GM18907 (cell line): ENCODE results near the gene SPPL3.
"Not testable (repeated sequence)": the region's sequence is repeated elsewhere in the genome, so short reads cannot be mapped to it uniquely, and the experiment has no call there.

Experiments
- ATAC-seq: cut with Tn5 transposase; IDR thresholded peaks from one replicate; pipeline ENCODE4 v1.9.1; 2021; ENCODE audit warnings: mild to moderate bottlenecking, moderate library complexity; ENCODE audit not compliant: unreplicated experiment

SPPL3 gene, protein sequence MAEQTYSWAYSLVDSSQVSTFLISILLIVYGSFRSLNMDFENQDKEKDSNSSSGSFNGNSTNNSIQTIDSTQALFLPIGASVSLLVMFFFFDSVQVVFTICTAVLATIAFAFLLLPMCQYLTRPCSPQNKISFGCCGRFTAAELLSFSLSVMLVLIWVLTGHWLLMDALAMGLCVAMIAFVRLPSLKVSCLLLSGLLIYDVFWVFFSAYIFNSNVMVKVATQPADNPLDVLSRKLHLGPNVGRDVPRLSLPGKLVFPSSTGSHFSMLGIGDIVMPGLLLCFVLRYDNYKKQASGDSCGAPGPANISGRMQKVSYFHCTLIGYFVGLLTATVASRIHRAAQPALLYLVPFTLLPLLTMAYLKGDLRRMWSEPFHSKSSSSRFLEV

DNA sequence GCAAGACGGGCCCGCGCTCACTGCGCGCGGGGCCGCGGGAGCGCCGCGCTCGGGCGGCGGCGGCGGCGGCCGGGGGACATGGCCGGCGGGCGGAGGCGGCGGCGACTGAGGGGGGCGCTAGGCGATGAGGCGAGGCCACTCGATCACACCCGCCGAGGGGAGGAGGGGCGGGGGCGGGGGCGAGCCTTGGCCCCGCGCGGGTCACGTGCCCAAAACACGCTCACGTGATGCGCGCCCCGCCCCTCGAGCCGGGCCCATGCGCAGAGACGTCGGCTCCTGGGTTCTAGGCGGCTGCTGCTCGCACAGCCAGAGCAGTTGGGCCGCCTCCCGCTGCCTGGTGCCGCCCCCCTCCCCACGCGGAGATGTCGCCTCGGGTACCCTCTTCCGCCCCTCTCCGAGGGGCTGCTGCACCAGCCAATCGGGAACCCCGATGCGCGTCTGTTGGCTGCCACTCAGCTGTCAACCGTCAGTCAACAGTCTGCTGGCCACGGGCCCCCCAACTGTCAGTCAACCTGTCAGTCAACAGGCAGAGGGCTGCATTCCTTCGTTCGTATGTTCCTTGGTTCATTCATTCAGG is at the start of gene SPPL3:
Gene SPPL3 (minus strand): TSS at position 162 of the 577 bp plus-strand sequence. CDS start 491 bp downstream, outside the sequence.
- peak; percentile 72 for ATAC-seq

DNA sequence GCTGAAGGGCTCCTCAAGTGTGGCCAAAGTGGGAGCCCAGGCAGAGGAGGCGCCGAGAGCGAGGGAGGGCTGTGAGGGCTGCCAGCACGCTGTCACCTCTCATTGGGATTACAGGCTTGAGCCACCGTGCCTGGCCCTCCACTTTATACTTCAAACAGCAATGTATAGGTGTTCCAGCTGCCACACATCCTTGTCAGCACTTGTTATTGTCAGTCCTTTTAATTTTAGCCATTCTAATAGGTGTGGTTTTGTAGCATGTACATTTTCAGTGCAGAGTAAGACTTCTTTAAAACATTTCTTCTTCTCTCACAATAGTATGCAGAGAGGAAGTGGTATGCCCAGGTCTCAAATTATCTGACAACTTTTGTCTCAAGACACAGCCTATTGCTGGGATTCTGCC is 46.6 kb upstream of the SPPL3 start:
- ATAC-seq: no peak

DNA sequence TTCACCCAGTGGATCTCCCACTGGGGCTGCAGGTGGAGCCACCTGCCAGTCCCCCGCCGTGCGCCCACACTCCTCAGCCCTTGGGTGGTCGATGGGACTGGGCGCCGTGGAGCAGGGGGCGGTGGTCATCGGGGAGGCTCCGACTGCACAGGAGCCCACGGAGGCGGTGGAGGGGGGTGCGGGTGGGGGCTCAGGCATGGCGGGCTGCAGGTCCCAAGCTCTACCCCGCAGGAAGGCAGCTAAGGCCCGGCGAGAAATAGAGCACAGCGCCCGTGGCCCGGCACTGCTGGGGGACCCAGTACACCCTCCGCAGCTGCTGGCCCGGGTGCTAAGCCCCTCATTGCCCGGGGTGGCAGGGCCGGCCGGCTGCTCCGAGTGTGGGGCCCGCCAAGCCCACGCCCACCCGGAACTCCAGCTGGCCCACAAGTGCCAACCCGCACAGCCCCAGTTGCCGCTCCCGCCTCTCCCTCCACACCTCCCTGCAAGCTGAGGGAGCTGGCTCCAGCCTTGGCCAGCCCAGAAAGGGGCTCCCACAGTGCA is 46.2 kb upstream of the SPPL3 start:
- ATAC-seq: not testable (repeated sequence)

DNA sequence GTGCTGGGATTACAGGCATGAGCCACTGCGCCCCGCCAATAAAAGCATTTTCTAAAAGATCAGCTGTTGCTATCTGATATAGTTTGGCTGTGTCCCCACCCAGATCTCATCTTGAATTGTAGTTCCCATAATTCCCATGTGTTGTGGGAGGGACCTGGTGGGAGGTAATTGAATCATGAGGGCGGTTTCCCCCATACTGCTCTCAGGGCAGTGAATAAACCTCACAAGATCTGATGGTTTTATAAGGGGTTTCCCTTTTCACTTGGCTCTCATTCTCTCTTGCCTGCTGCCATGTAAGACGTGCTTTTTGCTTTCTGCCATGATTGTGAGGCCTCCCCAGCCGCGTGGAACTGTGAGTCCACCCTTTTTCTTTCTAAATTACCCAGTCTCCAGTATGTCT is 41.4 kb upstream of the SPPL3 start:
- not testable (repeated sequence) for ATAC-seq

DNA sequence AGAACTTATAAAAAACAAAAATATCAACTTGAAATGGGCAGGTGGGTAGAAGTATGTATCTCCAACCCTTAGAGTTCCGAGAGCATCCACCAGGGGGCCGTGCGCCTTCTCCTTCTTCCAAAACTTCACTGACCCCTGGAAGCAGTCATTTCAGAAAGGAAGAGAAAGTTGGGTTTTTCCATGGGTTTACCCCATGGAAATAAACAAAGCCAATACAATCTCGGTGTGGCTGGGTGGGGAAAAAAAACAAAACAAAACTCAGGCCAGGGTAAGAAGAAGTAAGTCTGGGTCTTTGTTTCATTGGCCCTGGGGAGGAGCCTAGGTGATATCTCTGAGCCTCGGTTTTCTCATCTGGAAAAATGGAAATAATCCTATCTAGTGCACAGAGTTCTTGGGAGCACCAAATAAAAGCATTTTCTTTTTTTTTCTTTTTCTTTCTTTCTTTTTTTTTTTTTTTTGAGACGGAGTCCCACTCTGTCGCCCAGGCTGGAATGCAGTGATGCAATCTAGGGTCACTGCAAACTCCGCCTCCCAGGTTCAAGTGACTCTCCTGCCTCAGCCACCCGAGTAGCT is 40.6 kb upstream of the SPPL3 start:
- ATAC-seq: no peak

DNA sequence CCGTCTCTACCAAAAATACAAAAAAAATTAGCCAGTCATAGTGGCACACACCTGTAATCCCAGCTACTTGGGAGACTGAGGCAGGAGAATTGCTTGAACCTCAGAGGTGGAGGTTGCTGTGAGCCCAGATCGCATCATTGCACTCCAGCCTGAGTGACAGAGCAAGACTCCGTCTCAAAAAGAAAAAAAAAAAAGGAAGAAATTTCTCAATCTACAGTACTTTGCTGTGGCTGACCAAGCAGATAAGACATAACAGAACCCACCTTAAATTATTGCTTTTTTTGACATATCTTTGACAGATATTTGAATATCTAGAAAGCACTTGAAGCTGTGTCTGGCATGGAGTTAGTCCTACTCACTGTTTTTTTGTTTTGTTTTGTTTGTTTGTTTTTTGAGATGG is 39.3 kb upstream of the SPPL3 start:
- no peak for ATAC-seq

DNA sequence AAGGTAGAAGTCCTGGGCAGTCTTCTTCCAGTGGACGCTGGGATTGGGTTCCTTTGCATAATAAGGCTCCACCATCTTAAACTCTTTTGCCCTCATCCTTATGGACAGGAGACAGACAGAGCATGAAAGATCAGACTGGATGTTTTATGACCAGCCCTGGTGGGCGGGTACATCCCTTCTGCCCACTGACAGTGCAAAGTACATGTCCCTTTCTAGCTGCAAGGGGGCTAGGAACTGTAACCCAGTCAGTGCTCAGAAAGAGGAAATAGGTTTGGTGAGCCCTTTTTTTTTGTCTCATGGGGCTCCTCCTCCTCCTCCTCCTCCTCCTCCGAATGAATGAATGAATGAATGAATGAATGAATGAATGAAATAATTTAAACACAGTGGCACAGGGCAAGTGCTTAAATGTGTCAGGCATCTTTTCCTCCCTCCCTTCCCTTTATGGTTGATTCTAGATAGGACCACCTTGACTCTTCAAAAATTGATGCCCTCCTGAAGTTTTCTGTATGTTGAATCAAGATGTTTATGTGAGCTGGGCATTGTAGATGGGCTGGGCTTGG is 37.8 kb upstream of the SPPL3 start:
- no peak for ATAC-seq

DNA sequence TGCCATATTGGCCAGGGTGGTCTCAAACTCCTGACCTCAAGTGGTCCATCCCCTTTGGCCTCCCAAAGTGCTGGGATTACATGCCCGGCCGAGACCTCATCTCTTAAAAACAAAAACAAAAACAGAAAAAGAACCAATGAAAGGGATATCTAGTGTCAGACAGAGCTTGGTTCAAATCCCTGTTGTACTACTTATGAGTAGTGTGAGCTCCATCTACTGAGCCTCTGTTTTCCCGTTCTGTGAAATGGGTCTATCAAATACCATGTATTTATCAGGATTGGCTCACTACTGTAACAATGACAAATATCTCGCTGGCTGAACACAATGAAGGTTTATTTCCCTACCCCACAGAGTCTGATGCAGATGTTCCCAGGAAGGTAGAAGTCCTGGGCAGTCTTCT is 37.3 kb upstream of the SPPL3 start:
- no peak for ATAC-seq

DNA sequence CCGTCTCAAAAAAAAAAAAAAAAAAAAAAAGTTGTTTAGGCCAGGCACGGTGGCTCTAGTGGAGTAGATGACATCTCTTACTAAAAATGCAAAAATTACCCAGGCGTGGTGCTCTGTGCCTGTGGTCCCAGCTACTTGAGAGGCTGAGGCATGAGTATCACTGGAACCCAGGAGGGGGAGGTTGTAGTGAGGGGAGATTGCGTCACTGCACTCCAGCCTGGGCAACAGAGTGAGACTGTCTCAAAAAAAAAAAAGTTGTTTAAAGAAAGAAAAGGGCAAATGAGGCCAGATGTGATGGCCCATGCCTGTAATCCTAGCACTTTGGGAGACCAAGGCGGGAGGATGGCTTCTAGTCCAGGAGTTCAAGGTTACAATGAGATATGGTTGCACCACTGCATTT is 36.6 kb upstream of the SPPL3 start:
- ATAC-seq: no peak

DNA sequence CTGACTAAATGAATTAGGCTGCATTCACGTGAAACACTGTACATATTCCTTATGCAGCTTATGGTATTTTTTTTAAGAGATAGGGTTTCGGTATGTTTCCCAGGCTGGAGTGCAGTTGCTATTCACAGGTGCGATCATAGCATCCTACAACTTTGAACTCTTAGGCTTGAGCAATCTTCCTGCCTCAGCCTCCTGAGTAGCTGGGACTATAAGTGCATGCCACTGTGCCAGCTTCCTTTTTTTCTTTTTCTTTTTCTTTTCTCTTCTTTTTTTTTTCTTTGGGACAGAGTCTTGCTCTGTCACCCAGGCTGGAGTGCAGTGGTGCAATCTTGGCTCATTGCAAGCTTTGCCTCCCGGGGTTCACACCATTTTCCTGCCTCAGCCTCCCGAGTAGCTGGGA is 35.8 kb upstream of the SPPL3 start:
- no peak for ATAC-seq

DNA sequence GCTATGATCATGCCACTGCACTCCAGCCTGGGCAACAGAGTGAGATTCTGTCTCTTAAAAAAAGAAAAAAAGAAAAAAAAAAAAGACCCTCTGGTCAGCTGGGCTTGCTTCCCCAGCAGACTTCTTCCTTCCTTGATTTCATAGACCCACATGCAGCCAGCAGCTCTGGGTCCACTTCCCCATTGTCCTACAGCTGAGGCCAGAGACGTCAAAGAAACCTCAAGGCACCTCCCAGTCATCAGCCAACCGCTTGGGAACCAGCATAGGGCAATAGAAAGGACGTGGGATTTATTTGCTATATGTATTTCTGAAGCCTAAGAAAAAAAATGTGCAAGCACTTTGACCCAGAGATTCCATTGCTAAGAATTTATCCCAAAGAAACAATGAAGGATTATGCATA is 35.4 kb upstream of the SPPL3 start:
- ATAC-seq: no peak

DNA sequence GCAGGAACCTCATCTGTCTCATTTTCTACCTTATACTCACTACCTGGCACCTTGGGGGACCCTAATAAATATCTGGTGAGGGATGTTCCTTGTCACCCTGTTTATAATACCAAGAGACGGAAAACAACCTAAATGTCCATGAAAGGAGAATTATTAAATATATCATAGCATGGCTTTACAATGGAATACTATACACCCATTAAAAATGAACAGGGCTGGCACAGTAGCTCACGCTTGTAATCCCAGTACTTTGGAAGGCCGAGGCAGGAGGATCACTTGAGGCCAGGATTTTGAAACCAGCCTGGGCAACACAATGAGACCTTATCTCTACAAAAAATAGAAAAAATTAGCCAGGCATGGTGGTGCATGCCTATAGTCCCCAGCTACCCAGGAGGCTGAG is 34.3 kb upstream of the SPPL3 start:
- ATAC-seq: no peak

DNA sequence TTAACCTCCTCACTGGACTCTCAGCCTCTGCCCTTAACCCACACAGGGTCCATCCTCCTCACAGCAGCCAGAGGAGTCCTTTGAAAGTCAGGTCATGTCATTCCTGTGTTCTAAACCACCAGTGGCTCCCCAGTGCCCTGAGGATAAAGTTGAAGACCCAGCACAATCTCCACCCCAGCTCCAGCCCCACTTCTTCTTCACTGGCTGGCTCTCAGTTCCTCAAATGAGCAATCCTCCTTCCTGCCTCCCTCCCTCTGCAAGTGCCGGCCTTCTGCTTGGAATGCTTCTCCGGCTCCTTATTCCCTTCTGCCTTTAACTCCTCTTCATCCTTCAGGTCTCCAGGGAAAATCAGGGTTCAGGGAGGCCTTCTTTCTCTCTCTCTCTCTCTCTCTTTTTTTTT is 32.0 kb upstream of the SPPL3 start:
- no peak for ATAC-seq

DNA sequence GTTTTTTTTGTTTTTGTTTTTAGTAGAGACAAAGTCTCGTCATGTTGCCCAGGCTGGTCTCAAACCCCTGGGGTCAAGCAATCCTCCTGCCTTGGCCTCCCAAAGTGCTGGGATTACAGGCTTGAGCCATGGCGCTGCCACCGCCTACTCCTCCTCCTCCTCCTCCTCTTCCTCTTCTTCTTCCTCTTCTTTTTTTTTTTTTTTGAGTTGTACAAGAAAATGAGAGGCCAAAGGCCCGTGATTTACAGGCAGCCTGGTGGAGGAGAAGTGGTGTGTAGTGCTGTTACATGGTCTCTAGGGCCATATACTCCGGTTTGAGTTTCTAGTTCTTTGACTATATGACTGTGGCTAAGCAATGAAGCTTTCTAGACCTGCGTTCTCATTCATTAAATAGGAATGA is 29.6 kb upstream of the SPPL3 start:
- ATAC-seq: no peak

DNA sequence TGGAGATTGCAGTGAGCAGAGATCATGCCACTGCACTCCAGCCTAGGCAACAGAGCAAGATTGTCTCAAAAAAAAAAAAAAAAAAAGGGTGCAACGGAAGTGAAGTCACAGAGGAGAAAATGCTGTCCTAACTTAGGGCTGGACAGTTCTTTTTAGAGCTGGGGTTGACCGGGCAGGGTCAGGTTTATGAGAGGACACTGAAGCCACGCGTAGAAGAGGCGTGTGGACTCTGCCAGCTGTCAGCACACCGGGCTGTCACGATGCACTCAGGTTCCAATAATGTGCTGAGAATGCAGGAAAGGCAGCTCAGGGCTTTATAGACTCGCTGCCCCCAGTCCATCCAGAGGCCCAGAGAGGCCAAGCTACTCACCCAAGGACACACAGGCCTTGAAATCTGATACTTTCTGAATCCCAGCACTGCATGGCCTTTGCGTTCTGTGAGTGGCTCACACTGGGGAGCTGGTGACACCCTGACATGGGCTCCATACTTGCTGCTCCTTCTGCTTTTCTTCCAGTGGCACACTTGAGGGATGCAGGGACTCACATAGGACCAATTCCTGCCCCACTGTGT is 28.9 kb upstream of the SPPL3 start:
- ATAC-seq: no peak

DNA sequence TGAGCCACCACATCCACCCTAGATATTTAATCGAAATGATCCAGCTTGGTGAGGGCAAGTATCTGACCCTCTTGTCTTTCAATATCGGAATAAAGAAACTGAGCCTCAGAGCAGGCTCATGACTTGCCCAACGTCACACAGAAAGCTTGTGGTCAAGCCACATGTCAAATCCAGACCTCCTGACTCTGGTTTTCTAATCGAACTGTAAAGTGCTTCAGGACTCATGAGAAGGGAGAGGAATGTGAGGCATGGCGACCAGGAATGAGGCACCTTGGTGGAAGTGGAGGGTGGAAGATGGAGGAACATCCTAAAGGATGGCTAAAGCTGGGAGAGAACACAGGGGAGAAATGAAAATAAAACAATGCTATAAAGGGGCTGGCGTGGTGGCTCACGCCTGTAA is 27.9 kb upstream of the SPPL3 start:
- ATAC-seq: no peak

DNA sequence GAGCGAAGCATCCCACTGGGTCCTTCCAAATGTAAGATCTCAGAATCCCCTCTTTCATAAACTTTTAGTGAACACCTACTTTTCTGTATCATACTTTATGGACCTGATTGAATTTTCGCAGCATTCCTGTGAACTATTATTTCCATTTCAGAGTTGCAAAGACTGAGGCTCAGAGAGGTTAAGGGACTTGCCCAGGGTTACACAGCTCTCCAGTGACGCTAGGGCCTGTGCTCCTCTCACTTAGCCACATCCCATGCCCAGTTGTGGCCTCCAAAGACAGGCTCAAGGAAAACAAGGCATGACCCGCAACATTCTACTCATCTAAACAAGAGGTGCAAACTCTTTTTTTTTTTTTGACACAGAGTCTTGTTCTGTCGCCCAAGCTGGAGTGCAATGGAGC is 25.9 kb upstream of the SPPL3 start:
- no peak for ATAC-seq

DNA sequence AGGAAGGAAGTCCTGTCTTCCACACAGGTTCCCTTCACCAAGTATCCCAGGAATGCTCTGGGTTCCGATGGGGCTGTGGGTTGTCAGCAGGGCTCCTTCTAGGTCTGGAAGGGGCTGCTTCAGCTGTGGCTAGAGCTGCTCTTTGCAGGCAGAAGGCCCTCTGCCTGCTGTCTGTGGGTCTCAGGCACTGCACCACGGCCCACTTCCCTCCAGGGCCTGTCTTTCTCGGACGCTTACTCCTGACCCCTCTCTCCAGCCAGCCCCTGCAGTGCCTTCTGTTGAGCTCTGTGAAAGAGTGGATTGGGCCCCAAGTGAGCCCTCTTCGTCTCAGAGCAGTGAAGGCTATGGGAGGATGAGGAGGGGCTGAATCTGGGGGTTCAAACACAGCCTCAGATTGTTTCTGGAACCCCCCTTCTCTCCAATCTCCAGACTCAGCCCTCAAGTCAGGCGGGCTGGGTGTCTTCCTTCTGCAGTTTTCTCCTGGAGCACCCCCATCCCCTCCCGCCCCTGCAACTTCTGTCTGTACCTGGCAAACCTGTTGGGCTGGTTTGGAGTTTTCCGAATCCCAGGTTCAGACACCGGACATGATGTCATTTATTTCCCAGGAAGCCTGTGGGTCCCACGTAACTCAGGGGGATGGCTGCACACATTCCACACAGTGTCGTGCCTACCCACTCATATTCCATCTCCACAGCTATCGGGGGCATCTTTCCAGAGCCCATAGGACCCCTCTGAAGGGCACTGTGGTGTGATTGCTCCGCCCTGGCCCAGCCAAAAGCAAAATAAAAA is 24.9 kb upstream of the SPPL3 start:
- ATAC-seq: no peak

DNA sequence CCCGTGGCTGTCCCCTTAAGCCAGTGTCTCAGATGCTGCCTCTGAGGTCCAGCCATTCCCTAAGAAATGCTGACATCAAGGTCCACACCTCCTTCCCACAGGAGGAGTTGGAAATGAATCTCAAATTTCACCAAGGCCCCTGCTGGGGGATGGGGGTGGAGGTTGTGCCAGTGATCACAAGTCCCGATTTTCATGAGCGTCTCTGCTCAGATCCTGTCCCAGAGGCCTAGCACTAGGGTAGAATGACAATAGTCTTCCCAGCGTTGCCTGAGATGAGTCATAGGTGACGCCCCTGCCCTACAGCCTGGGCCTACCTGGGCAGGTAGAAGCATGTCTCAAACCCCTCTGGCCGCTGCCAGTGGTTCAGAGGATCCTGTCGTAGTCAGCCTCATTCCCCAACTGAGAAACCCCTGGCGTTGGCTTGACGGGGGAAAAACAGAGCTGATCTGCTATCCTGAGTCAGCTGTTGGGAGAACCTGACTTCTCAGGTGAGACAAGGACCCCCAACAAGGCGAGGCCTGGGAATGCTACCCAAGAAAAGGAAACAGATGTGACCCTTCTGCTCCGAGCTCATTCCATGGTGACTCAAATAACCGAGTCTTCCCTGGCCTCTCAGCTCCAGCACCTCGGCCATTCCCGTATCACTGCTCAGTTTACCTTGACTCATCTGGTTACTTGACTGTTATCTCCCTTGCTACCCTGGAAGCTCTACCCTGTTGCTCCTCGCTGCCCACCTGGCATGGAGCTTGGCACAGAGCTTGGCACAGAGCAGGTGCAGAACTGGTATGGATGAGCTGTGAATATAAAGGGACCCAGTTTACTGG is 21.8 kb upstream of the SPPL3 start:
- no peak for ATAC-seq

DNA sequence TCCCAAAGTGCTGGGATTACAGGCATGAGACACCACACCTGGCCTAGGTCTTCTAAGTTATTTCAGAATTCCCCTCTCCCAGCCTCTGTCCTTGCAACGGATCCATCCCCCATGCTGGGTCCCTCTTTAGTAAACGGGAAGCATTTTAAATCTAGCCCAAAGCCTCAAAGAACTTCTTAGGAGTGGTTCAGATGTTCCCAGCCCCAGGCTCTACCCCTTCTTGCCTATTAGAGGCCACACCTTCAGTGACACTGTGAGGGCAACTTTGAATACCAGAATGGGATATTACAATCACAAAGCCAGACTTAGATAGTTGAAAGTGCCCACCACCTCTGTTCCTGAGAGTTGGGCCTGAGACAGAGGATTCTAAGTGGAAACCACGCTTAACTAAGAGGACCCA is 18.1 kb upstream of the SPPL3 start:
- ATAC-seq: no peak
